Endothelial cell of umbilical vein (primary cell): ENCODE measurements around the gene TACC3. TPM values are rescaled to one million over a fixed set of nuclear protein-coding genes. Genes with fewer than 3 reads are reported as not detected.

Experiments
- BruUV-seq: library from RNA; stranded (reverse); fragments of 400-500 nt; replicated peaks from 2 replicates; lab custom pipeline; 2021; lab: Mats Ljungman, UMichigan
- CTCF ChIA-PET: fragments of 300-600, 350-600 bp; sonication (Branson Sonifier 250); formaldehyde crosslinking; loops from one replicate; lab custom pipeline; 2021; ENCODE audit warnings: antibody characterized with exemption, inconsistent platforms; lab: Charles Lee
- POLR2A ChIA-PET: fragments of 300-600, 350-600 bp; sonication (Branson Sonifier 250); formaldehyde crosslinking; loops from one replicate; lab custom pipeline; 2021; ENCODE audit warnings: antibody characterized with exemption, inconsistent platforms; lab: Charles Lee
- DNase-seq: peaks from one replicate; pipeline ENCODE4 v3.0.0-alpha.2; 2011; ENCODE audit warnings: low read depth, low spot score
- FAIRE-seq: peaks from 2 replicates; lab custom pipeline; 2011; peaks lifted over from hg19 to GRCh38; lab: Jason Lieb, UNC
- H2AFZ ChIP-seq: 2 replicates; pipeline ENCODE4 v1.6.0; 2012; ENCODE audit warnings: low read depth, low read length, control low read depth, inconsistent platforms
- H3K27ac ChIP-seq: 2 replicates; pipeline ENCODE4 v1.5.1; 2011; ENCODE audit warnings: low read depth, mild to moderate bottlenecking, control low read depth, low read length, moderate library complexity; ENCODE audit not compliant: insufficient read depth
- H3K27me3 ChIP-seq, 2 experiments: 2 replicates each; pipeline versions ENCODE4 v1.6.0 to v1.6.1; 2011; ENCODE audit warnings: low read length in 2 of 2, mixed read lengths in 1 of 2; ENCODE audit not compliant: control insufficient read depth in 2 of 2, insufficient read depth in 2 of 2
- H3K36me3 ChIP-seq, 2 experiments: 2 replicates in 1 of 2; 3 replicates in 1 of 2; pipeline ENCODE4 v1.5.1; 2011; ENCODE audit warnings: low read length in 2 of 2, mild to moderate bottlenecking in 1 of 2, moderate library complexity in 1 of 2; ENCODE audit not compliant: control insufficient read depth in 2 of 2, insufficient read depth in 2 of 2; ENCODE audit errors: extremely low read depth in 1 of 2
- H3K4me1 ChIP-seq: 3 replicates; pipeline ENCODE4 v1.5.1; 2011; ENCODE audit warnings: mild to moderate bottlenecking, low read length; ENCODE audit not compliant: control insufficient read depth, insufficient read depth; ENCODE audit errors: extremely low read depth
- H3K4me2 ChIP-seq: 2 replicates; pipeline ENCODE4 v1.6.1; 2011; ENCODE audit warnings: low read length, control low read depth, mixed read lengths; ENCODE audit not compliant: insufficient read depth
- H3K4me3 ChIP-seq, 3 experiments: fragments of 200-600 bp in 1 of 3; sonication (generic), shearing (Covaris generic) in 1 of 3; replicated peaks in 1 of 3; 2 replicates each; pipeline ENCODE4 v1.5.1; 2011 to 2016; ENCODE audit warnings: control low read depth in 3 of 3, low read length in 3 of 3, mild to moderate bottlenecking in 2 of 3, inconsistent platforms in 1 of 3, low read depth in 1 of 3, moderate library complexity in 1 of 3; ENCODE audit not compliant: insufficient read depth in 1 of 3
- H3K79me2 ChIP-seq: 2 replicates; pipeline ENCODE4 v1.6.0; 2012; ENCODE audit warnings: low read length, inconsistent platforms; ENCODE audit not compliant: control insufficient read depth, insufficient read depth
- H3K9ac ChIP-seq: replicated peaks from 2 replicates; pipeline ENCODE3; 2011; ENCODE audit warnings: low read length, control low read depth; ENCODE audit not compliant: insufficient read depth; ENCODE audit errors: extremely low read depth
- H3K9me1 ChIP-seq: replicated peaks from 3 replicates; pipeline ENCODE4 v1.6.0; 2011; ENCODE audit warnings: mild to moderate bottlenecking, low read length; ENCODE audit not compliant: control insufficient read depth, insufficient read depth; ENCODE audit errors: extremely low read depth
- H3K9me3 ChIP-seq: replicated peaks from 2 replicates; pipeline ENCODE4 v1.5.1; 2012; ENCODE audit warnings: low read length, inconsistent platforms; ENCODE audit not compliant: control insufficient read depth, insufficient read depth
- H4K20me1 ChIP-seq: replicated peaks from 2 replicates; pipeline ENCODE3; 2011; ENCODE audit warnings: mild to moderate bottlenecking, low read length; ENCODE audit not compliant: control insufficient read depth, insufficient read depth; ENCODE audit errors: extremely low read depth
- EZH2 ChIP-seq: IDR thresholded peaks from 2 replicates; pipeline ENCODE4 v1.6.1; 2012; ENCODE audit warnings: borderline replicate concordance, low read depth, mild to moderate bottlenecking, moderate library complexity, low read length, inconsistent platforms; ENCODE audit not compliant: severe bottlenecking
- FOS ChIP-seq: IDR thresholded peaks from 2 replicates; pipeline ENCODE4 v1.6.1; 2011; ENCODE audit warnings: mild to moderate bottlenecking, low read length, moderate library complexity, borderline replicate concordance; ENCODE audit not compliant: insufficient read depth
- GATA2 ChIP-seq: IDR thresholded peaks from 2 replicates; pipeline ENCODE4 v1.7.0; 2011; ENCODE audit warnings: low read depth, mild to moderate bottlenecking, moderate library complexity, mixed read lengths, low read length; ENCODE audit not compliant: insufficient read length, insufficient read depth
- JUN ChIP-seq: IDR thresholded peaks from 2 replicates; pipeline ENCODE4 v1.6.1; 2011; ENCODE audit warnings: borderline replicate concordance, low read depth; ENCODE audit not compliant: insufficient read length, insufficient read depth
- MYC ChIP-seq: IDR thresholded peaks from one replicate; pipeline ENCODE4 v1.6.1; 2011; ENCODE audit warnings: mild to moderate bottlenecking, low read depth, low read length
- POLR2A ChIP-seq: IDR thresholded peaks from 2 replicates; pipeline ENCODE4 v1.6.1; 2012; ENCODE audit warnings: low read depth, mild to moderate bottlenecking, control low read depth, low read length
- POLR2AphosphoS5 ChIP-seq: IDR thresholded peaks from 2 replicates; pipeline ENCODE4 v1.6.1; 2012; ENCODE audit warnings: low read depth, mild to moderate bottlenecking, control low read depth, low read length, moderate library complexity; ENCODE audit not compliant: insufficient read depth
- dilution Hi-C: fragments of 300-500 bp; cut with MboI; formaldehyde crosslinking; loops from one replicate; pipeline ENCODE4 v1.15.0; 2019; ENCODE audit warnings: low sequenced_read_pairs; ENCODE audit not compliant: extremely low pct_ligation_motif_present
- intact Hi-C: fragments of 100-400 bp; cut with micrococcal nuclease; formaldehyde crosslinking; loops from one replicate; pipeline ENCODE4 v1.10.0; 2022
- polyA plus RNA-seq, 4 experiments: library from polyadenylated mRNA; depleted of rRNA in 3 of 4; stranded (reverse) in 3 of 4; unstranded in 1 of 4; fragments of >200 nt; gene quantifications; 2 replicates each; pipeline versions ENCODE4 v1.2.1 to v1.2.3, GENCODE V29; 2011 to 2012; ENCODE audit warnings: missing spikeins in 1 of 4
- total RNA-seq: library from RNA; stranded (reverse); gene quantifications from 2 replicates; pipeline ENCODE4 v1.2.3, GENCODE V29; 2021
- TF ChIP-seq, protein P1 (sequence below): IDR thresholded peaks from 2 replicates; pipeline ENCODE4 v1.6.1; 2011; ENCODE audit not compliant: insufficient read depth, insufficient read length
- TF ChIP-seq, protein P2 (sequence below), 2 donors: IDR thresholded peaks; 1 replicate in 1 of 2; 2 replicates in 1 of 2; pipeline ENCODE4 v1.5.1; 2011; ENCODE audit warnings: low read length in 2 of 2, mild to moderate bottlenecking in 2 of 2, moderate library complexity in 2 of 2, control low read depth in 1 of 2, inconsistent platforms in 1 of 2, low read depth in 1 of 2; ENCODE audit not compliant: insufficient read depth in 1 of 2; ENCODE audit errors: extremely low read depth in 1 of 2

TACC3 gene
- total and polyA plus RNA-seq, 2 donors (not counting 3 experiments of a cell fraction or from before 2014, with no cell fraction given), result 54.5 to 135 TPM

DNA sequence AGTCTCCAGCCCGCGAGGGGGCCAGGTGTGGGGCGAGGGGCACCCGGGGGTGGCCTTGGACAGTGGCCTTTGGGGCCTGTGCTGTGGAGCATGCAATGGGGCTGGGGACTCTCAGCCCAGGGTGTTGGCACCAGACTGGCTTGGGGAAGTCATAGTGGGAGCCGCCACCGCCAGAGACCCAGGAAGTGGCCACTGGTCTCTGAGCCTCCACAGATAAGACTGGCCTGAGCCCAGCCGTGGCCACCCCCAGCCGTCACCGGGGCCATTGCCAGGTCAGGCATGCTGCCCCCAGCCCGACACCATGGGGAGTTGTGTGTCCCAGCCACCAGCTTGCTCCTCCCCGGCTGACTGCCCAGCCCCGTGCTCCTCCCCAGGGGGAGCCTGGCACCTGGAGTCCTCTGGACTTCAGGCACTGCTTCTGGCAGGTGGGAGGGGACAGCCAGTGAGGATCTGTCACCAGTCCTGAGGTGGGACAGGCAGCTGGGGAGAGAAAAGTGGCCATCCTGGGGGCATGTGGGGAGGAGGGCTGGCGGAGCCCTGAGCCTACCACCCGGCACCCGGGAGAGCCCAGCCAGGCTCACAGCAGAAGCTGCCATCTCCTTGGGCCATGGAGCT lies 32.5 kb downstream of the TACC3 start:
- Histone ChIP-seq H3K27ac (no peak overlapping the region), H3K36me3 (no peaks in the 10 kb centered on the region), H3K27me3 (no peaks in the 10 kb centered on the region), H4K20me1 (no peaks in the 10 kb centered on the region), H3K4me3 (no peak overlapping the region), H3K9me3 (no peaks in the 10 kb centered on the region), H2AFZ (no peak overlapping the region), H3K9ac (no peak overlapping the region), H3K9me1 (no peaks in the 10 kb centered on the region), H3K4me1 (peaks cover 4% of the 10 kb centered on the region), H3K4me2 (no peak overlapping the region), H3K79me2 (no peaks in the 10 kb centered on the region)
- ChIA-PET POLR2A (no interaction called here), CTCF (interaction anchor here (0.7 to 3.2 kb wide), 3 partner anchors 8 to 57 kb away, joined by 3 to 17 read pairs (median 4); no protein-coding TSS in a partner anchor)
- FAIRE-seq (no peak), DNase-seq (no peak)
- intact Hi-C loops (no loop called here), dilution Hi-C loops (no loop called here)
- TF ChIP-seq EZH2, result no peak
- no peak for TF ChIP-seq MYC
- TF ChIP-seq GATA2, result no peak
- TF ChIP-seq, protein P1, sequence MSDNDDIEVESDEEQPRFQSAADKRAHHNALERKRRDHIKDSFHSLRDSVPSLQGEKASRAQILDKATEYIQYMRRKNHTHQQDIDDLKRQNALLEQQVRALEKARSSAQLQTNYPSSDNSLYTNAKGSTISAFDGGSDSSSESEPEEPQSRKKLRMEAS, result no peak
- no peak for TF ChIP-seq JUN
- no peak for TF ChIP-seq POLR2AphosphoS5
- TF ChIP-seq FOS, result no peak
- TF ChIP-seq, protein P2, sequence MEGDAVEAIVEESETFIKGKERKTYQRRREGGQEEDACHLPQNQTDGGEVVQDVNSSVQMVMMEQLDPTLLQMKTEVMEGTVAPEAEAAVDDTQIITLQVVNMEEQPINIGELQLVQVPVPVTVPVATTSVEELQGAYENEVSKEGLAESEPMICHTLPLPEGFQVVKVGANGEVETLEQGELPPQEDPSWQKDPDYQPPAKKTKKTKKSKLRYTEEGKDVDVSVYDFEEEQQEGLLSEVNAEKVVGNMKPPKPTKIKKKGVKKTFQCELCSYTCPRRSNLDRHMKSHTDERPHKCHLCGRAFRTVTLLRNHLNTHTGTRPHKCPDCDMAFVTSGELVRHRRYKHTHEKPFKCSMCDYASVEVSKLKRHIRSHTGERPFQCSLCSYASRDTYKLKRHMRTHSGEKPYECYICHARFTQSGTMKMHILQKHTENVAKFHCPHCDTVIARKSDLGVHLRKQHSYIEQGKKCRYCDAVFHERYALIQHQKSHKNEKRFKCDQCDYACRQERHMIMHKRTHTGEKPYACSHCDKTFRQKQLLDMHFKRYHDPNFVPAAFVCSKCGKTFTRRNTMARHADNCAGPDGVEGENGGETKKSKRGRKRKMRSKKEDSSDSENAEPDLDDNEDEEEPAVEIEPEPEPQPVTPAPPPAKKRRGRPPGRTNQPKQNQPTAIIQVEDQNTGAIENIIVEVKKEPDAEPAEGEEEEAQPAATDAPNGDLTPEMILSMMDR (IDR thresholded peaks at IDR 0.05; ENCODE audit: extremely low read depth in 1 of 2, insufficient read depth in 1 of 2, low read depth in 1 of 2, low read length in 2 of 2), result no peak
- no peak for TF ChIP-seq POLR2A
- no TSS peak for BruUV-seq
